ENCODE results near the gene GNAS.

The GNAS gene

DNA sequence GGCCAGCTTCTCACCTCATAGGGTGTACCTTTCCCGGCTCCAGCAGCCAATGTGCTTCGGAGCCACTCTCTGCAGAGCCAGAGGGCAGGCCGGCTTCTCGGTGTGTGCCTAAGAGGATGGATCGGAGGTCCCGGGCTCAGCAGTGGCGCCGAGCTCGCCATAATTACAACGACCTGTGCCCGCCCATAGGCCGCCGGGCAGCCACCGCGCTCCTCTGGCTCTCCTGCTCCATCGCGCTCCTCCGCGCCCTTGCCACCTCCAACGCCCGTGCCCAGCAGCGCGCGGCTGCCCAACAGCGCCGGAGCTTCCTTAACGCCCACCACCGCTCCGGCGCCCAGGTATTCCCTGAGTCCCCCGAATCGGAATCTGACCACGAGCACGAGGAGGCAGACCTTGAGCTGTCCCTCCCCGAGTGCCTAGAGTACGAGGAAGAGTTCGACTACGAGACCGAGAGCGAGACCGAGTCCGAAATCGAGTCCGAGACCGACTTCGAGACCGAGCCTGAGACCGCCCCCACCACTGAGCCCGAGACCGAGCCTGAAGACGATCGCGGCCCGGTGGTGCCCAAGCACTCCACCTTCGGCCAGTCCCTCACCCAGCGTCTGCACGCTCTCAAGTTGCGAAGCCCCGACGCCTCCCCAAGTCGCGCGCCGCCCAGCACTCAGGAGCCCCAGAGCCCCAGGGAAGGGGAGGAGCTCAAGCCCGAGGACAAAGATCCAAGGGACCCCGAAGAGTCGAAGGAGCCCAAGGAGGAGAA, 12.3 kb upstream of the GNAS start:
- TF ChIP-seq GATA3 (IDR thresholded peaks at IDR 0.05; ENCODE audit: low read depth, low read length) (no peak), GATA2 (IDR thresholded peaks at IDR 0.05; ENCODE audit: low read depth, low read length) (no peak)

DNA sequence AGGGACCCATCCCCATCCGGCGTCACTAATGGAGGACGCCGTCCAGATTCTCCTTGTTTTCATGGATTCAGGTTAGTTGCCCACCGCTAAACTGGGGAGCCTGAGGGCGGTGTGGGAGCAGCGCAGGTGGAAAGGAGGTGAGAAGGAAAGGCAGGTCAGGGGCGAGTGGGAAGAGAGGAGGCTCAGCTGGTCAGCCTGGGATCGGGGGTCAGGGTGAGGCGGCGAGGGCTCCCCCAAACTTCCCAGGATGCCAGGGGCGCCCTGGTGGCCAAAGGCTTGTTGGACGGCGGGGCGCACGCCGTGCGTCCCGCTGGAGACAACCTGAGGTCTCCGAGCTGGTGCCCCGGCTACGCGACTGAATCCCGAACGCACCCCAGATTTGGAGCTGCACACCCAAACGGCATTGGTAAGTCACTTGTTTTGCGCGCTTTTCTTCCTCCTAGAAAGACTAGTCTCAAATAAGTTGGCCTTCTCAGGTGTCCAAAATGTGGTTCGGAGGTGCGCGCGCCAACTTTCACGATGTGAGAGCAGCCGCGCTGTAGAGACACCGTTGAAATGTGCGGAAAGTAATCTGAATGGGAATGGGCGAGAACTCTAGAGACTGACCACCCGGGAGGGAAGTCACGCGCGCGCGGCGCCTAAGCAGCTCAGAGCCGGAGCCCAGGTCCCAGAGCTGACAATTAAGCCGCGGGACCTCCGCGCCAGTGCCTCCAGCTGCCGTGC, 11.5 kb upstream of the GNAS start:
- TF ChIP-seq GATA2 (IDR thresholded peaks at IDR 0.05; ENCODE audit: low read depth, low read length) (no peak), GATA3 (IDR thresholded peaks at IDR 0.05; ENCODE audit: low read depth, low read length) (no peak)

DNA sequence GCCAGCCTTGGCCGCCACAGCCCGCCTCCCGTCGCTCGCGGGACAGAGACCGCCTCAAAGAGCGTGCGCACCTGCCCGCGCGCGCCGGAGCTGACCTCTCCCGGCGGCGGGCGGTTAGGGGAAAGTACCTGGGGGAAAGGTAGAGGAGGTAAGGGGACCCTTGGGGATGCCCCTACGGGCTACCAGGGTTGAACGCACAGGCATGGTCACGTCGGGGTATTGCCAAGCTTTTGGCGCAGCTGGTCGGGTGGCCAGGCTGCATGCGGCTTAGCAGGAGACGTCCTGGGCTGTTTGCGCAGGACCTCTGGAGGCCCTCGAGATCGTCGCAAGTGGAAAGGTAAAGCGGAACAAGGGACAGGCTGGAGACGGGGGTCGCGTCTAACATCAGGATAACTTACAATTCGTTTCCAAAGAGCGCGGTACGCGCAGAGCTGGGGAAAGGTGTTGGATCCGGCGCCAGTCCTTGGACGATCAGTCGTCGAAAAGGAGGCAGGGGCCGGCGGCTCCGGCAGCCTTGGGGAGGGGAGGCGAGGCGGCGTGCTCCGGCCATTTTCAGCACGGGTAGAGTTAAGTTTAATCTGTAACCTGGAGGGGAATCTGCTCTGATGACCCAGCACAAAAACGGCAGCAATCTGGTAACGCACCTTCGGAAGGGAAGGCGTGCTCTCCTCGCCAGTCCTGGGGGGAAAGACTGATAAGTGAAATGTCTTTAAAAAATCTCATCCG, 10.8 kb upstream of the GNAS start:
- TF ChIP-seq GATA3 (IDR thresholded peaks at IDR 0.05; ENCODE audit: low read depth, low read length) (no peak), GATA2 (IDR thresholded peaks at IDR 0.05; ENCODE audit: low read depth, low read length) (no peak)

DNA sequence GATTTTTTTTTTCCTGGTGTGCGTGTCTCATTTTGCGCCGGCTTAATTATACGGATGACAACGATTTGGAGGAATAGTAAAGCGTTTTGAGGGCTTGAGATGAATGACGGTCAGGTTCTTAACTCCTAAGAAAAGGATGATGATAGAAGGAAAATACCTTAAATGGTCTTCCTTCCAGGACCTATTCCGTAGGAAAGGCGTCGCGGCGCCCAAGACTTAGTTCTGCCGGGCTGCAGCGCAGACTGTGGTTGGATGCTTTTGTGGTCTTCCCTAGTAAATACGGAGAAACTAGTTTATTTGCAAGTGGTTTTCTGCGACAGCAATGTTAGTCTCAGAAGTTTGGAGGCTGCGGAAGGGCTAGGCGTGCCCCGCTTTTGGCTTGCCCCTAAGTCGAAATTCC, 10.2 kb upstream of the GNAS start:
- TF ChIP-seq GATA2 (IDR thresholded peaks at IDR 0.05; ENCODE audit: low read depth, low read length) (no peak), GATA3 (IDR thresholded peaks at IDR 0.05; ENCODE audit: low read depth, low read length) (no peak)

DNA sequence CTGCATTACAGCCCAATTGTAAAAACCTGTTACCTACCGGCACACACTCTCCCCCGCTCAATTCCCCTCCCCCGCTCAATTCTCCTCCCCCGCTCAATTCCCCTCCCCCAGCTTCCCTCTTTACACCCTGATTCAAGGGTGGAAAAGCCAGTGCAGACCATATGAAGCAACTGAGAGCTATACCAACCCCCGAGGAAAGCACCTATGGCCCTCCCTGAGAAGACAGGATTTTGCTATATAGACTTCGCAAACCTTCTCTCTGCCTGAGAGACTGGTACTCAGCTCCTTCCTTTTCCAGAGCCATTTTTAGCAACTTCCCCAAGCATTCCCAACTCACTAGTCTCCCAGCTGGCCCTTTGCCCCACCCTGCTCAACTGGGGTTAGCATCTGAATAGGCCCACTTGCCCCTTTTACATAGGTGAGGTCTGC, 9.4 kb upstream of the GNAS start:
- TF ChIP-seq GATA3 (IDR thresholded peaks at IDR 0.05; ENCODE audit: low read depth, low read length): no peak
- no peak for TF ChIP-seq GATA2 (IDR thresholded peaks at IDR 0.05; ENCODE audit: low read depth, low read length)

DNA sequence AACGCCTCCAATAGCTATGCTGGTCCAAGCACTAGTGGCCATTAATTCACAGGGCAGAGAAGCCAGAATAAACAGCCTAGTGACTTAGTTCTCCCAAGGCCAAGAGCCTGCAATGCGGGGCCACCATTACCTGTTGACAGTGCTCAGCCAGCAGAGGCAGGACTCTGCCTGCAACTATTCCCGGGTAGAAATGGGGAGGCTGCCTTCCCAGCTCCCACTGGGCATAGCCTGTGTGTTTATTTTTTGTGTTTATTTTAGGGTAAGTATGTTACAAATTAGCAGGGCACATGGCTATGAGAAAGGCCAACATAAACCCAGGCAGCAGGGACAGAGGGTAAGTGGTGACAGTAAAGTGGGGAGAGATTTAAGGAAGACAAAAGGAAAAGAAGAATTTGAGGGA, 6.8 kb upstream of the GNAS start:
- no peak for TF ChIP-seq GATA3 (IDR thresholded peaks at IDR 0.05; ENCODE audit: low read depth, low read length)
- no peak for TF ChIP-seq GATA2 (IDR thresholded peaks at IDR 0.05; ENCODE audit: low read depth, low read length)

DNA sequence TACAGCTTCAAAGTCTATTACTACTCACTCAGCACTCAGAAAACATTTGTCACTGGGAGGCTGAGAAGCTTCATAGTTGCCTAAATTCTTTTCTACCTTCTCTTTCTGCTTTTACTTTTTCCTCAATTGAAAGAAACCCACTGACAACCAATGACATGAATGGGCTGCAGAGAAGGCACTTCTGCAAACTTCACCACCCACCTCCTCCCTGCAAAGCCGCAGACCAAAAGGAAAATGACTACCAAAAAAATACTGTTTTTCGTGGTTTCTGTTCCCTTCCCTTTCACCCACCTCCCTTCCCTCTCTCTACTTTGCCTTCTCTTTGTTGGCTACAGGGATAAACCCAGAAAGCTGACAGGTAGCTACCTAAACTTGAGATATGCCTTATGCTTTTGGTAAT, 5.1 kb upstream of the GNAS start:
- TF ChIP-seq GATA3 (IDR thresholded peaks at IDR 0.05; ENCODE audit: low read depth, low read length) (no peak), GATA2 (IDR thresholded peaks at IDR 0.05; ENCODE audit: low read depth, low read length) (no peak)

DNA sequence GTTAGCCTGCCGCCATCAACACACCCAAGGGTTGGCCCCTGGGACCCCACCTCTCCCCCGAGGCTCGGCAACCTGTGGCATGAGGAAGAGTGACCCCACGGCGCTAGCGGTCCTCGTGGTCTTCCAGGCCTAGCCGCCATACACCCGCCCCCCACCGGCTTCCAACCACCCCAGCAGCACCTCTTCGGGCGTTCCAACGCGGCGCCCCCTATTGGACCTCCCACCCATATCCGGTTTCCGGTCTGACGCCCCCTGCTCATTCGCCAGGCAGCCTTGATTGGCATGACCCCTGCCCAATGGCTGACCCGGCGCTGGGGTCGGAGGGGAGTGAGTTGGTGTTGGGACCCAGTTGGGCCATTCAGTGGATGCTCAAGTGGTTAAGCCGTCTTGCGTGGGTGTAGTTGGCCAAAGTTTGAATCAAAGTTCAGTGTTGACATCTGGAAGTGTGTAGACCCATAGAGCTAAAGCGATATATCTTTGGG, 1.8 kb upstream of the GNAS start, which contains the start of gene GNAS-AS1:
Gene GNAS-AS1, minus strand, starts transcription at position 210 of the 482 bp plus-strand sequence.
- no peak for TF ChIP-seq GATA2 (IDR thresholded peaks at IDR 0.05; ENCODE audit: low read depth, low read length)

DNA sequence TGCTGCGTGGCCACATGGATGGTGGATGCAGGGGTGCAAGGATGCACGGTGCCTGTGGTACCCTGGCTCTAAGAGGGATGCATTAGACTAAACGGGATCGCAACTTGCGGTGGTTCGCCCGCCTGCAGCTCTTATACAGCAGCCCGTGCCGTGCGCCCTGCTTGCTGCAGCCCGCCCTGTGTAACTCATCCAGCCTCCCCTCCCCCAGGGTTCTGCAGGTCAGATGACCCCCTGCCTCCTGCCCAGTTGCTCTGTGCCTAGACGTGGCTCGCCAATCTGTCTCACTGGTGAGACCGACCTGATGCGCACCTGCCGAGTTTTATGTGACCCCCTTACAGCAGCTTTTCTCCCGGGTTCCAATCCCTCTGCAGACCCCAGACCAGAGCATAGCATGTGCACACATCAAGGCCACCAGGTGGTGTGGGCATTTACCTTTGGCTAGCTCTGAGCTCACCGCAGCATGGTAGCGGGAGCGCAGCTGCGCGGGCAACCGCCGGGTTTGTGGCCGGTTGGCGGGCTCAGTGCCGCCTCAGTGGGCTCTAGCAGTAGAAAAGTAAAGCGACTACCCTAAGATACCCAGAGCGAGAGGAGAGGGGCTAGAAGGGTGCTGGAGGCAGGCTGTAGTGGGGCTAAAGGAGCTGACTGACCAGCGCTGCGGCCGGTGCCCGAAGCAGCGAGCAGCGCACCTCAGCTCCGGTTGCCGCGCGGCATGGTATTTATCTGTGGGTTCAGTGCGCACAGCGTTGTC, 1.1 kb upstream of the GNAS start:
- TF ChIP-seq GATA2 (IDR thresholded peaks at IDR 0.05; ENCODE audit: low read depth, low read length) (no peak), GATA3 (IDR thresholded peaks at IDR 0.05; ENCODE audit: low read depth, low read length) (no peak)

DNA sequence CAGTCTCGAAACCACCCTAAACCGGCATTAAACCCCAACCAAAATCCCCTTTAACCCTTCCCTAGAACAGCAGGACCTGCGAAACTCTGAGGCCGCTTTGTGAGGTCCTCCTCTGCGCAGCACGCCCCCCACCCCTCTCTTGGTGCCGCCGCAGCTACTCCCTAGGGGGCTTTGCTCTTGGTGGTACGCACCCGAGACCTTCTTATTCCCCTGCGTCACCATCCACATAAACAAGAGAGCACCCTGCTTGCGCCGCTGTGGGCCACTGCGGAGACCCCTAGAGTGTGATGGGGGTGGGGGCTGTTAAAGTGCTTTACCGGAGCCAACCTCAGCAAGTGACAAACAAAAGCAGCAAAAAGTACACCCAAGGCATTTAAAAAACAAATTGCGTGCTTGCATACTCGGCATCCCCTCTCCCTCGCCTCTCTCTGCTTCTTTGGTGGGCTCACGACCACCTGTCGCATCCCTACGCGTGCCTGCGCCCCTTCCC, 502 bp upstream of the GNAS start:
- TF ChIP-seq GATA3 (IDR thresholded peaks at IDR 0.05; ENCODE audit: low read depth, low read length): no peak
- TF ChIP-seq GATA2 (IDR thresholded peaks at IDR 0.05; ENCODE audit: low read depth, low read length): no peak

DNA sequence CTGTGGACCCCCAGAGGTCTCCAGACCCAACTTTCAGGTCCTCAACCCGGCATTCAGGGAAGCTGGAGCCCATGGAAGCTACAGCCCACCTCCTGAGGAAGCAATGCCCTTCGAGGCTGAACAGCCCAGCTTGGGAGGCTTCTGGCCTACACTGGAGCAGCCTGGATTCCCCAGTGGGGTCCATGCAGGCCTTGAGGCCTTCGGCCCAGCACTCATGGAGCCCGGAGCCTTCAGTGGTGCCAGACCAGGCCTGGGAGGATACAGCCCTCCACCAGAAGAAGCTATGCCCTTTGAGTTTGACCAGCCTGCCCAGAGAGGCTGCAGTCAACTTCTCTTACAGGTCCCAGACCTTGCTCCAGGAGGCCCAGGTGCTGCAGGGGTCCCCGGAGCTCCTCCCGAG, 950 bp downstream of the GNAS start:
- TF ChIP-seq GATA2 (IDR thresholded peaks at IDR 0.05; ENCODE audit: low read depth, low read length): no peak
- no peak for TF ChIP-seq GATA3 (IDR thresholded peaks at IDR 0.05; ENCODE audit: low read depth, low read length)

DNA sequence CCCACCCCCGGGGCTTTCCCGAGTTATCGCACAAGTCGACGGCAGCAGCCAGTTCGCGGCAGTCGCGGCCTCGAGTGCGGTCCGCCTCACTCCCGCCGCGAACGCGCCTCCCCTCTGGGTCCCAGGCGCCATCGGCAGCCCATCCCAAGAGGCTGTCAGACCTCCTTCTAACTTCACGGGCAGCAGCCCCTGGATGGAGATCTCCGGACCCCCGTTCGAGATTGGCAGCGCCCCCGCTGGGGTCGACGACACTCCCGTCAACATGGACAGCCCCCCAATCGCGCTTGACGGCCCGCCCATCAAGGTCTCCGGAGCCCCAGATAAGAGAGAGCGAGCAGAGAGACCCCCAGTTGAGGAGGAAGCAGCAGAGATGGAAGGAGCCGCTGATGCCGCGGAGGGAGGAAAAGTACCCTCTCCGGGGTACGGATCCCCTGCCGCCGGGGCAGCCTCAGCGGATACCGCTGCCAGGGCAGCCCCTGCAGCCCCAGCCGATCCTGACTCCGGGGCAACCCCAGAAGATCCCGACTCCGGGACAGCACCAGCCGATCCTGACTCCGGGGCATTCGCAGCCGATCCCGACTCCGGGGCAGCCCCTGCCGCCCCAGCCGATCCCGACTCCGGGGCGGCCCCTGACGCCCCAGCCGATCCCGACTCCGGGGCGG, 1.6 kb downstream of the GNAS start:
- TF ChIP-seq GATA3 (IDR thresholded peaks at IDR 0.05; ENCODE audit: low read depth, low read length) (no peak), GATA2 (IDR thresholded peaks at IDR 0.05; ENCODE audit: low read depth, low read length) (no peak)
